ENCODE data around the gene SPATS1. TPM values are rescaled to one million over a fixed set of nuclear protein-coding genes. Genes with fewer than 3 reads are reported as not detected.
"Not testable (repeated sequence)": the region's sequence is repeated elsewhere in the genome, so short reads cannot be mapped to it uniquely, and the experiment has no call there.

SPATS1 gene
- total RNA-seq, 1 donor from 2014 or later: not detected

- DNase-seq (ENCODE audit: low spot score): no peak
- Mint-ChIP-seq H3K4me3 (no peak overlapping the region), H3K9me3 (no peaks in the 10 kb centered on the region), H3K36me3 (ENCODE audit: low read depth) (peaks cover 31% of the 10 kb centered on the region), H3K27ac (no peak overlapping the region), H3K27me3 (ENCODE audit: insufficient read depth) (peaks cover 2% of the 10 kb centered on the region), H3K4me1 (ENCODE audit: low read depth) (no peaks in the 10 kb centered on the region)
- intact Hi-C loops (cut with micrococcal nuclease): loop anchor here (1.0 to 2.0 kb wide), 2 partner anchors 36 to 132 kb away; no protein-coding TSS in a partner anchor
These were observed 37.9 kb upstream of the SPATS1 start for GRCh38 chr6:44304282-44305199.

- H3K36me3 Mint-ChIP-seq (ENCODE audit: low read depth): peaks cover 35% of the 10 kb centered on the region
- H3K27me3 Mint-ChIP-seq (ENCODE audit: insufficient read depth): no peaks in the 10 kb centered on the region
- H3K4me1 Mint-ChIP-seq (ENCODE audit: low read depth): no peaks in the 10 kb centered on the region
- H3K4me3 Mint-ChIP-seq: no peak overlapping the region
- intact Hi-C loops (cut with micrococcal nuclease): loop anchor here (2.0 kb wide), 1 partner anchor 36 kb away; no protein-coding TSS in a partner anchor
- H3K27ac Mint-ChIP-seq: no peak overlapping the region
- H3K9me3 Mint-ChIP-seq: no peaks in the 10 kb centered on the region
- DNase-seq (ENCODE audit: low spot score): no peak
These were observed 37.2 kb upstream of the SPATS1 start for GRCh38 chr6:44305200-44305725.

GRCh38 chr6:44306710-44307109, 35.7 kb upstream of the SPATS1 start:
- H3K27me3 Mint-ChIP-seq (ENCODE audit: insufficient read depth): no peaks in the 10 kb centered on the region
- H3K36me3 Mint-ChIP-seq (ENCODE audit: low read depth): peaks cover 24% of the 10 kb centered on the region
- DNase-seq (ENCODE audit: low spot score): no peak
- no peaks in the 10 kb centered on the region for H3K9me3 Mint-ChIP-seq
- intact Hi-C loops (cut with micrococcal nuclease): no loop called here
- H3K4me1 Mint-ChIP-seq (ENCODE audit: low read depth): peaks cover 4% of the 10 kb centered on the region
- H3K27ac Mint-ChIP-seq: no peak overlapping the region
- H3K4me3 Mint-ChIP-seq: no peak overlapping the region

GRCh38 chr6:44307217-44307616, 35.2 kb upstream of the SPATS1 start:
- Mint-ChIP-seq H3K9me3 (no peaks in the 10 kb centered on the region), H3K27ac (no peak overlapping the region)
- no peak for DNase-seq (ENCODE audit: low spot score)

GRCh38 chr6:44309092-44309491, 33.4 kb upstream of the SPATS1 start:
- no peak overlapping the region for H3K27ac Mint-ChIP-seq
- no peak overlapping the region for H3K4me3 Mint-ChIP-seq
- DNase-seq (ENCODE audit: low spot score): no peak
- no peaks in the 10 kb centered on the region for H3K9me3 Mint-ChIP-seq
- intact Hi-C loops (cut with micrococcal nuclease): no loop called here
- peaks cover 18% of the 10 kb centered on the region for H3K4me1 Mint-ChIP-seq (ENCODE audit: low read depth)
- H3K36me3 Mint-ChIP-seq (ENCODE audit: low read depth): peaks cover 11% of the 10 kb centered on the region
- peaks cover 2% of the 10 kb centered on the region for H3K27me3 Mint-ChIP-seq (ENCODE audit: insufficient read depth)

More at GRCh38 chr6:44307217-44307616, 35.2 kb upstream of the SPATS1 start:
- Mint-ChIP-seq H3K4me3 (no peak overlapping the region), H3K36me3 (ENCODE audit: low read depth) (peaks cover 22% of the 10 kb centered on the region), H3K4me1 (ENCODE audit: low read depth) (peaks cover 9% of the 10 kb centered on the region), H3K27me3 (ENCODE audit: insufficient read depth) (no peaks in the 10 kb centered on the region)
- intact Hi-C loops (cut with micrococcal nuclease): no loop called here

GRCh38 chr6:44309631-44310030, 32.8 kb upstream of the SPATS1 start:
- DNase-seq (ENCODE audit: low spot score): no peak
- Mint-ChIP-seq H3K27me3 (ENCODE audit: insufficient read depth) (peaks cover 2% of the 10 kb centered on the region), H3K9me3 (no peaks in the 10 kb centered on the region), H3K4me3 (no peak overlapping the region), H3K36me3 (ENCODE audit: low read depth) (peaks cover 11% of the 10 kb centered on the region), H3K4me1 (ENCODE audit: low read depth) (peaks cover 18% of the 10 kb centered on the region), H3K27ac (no peak overlapping the region)
- intact Hi-C loops (cut with micrococcal nuclease): no loop called here

- DNase-seq (ENCODE audit: low spot score): no peak
- H3K36me3 Mint-ChIP-seq (ENCODE audit: low read depth): peaks cover 10% of the 10 kb centered on the region
- no peak overlapping the region for H3K4me3 Mint-ChIP-seq
- intact Hi-C loops (cut with micrococcal nuclease): no loop called here
- no peaks in the 10 kb centered on the region for H3K9me3 Mint-ChIP-seq
- peaks cover 2% of the 10 kb centered on the region for H3K27me3 Mint-ChIP-seq (ENCODE audit: insufficient read depth)
- H3K4me1 Mint-ChIP-seq (ENCODE audit: low read depth): peaks cover 18% of the 10 kb centered on the region
- H3K27ac Mint-ChIP-seq: no peak overlapping the region
These were observed 32.2 kb upstream of the SPATS1 start for GRCh38 chr6:44310241-44310640.

- H3K4me3 Mint-ChIP-seq: peak overlapping the region; percentile 99
- no peaks in the 10 kb centered on the region for H3K9me3 Mint-ChIP-seq
- H3K36me3 Mint-ChIP-seq (ENCODE audit: low read depth): peaks cover 10% of the 10 kb centered on the region
- H3K27ac Mint-ChIP-seq: no peak overlapping the region
- H3K4me1 Mint-ChIP-seq (ENCODE audit: low read depth): peaks cover 18% of the 10 kb centered on the region
- intact Hi-C loops (cut with micrococcal nuclease): no loop called here
- peaks cover 5% of the 10 kb centered on the region for H3K27me3 Mint-ChIP-seq (ENCODE audit: insufficient read depth)
- no peak for DNase-seq (ENCODE audit: low spot score)
These were observed 31.1 kb upstream of the SPATS1 start for GRCh38 chr6:44311304-44311703.

- Mint-ChIP-seq H3K9me3 (no peaks in the 10 kb centered on the region), H3K36me3 (ENCODE audit: low read depth) (peaks cover 10% of the 10 kb centered on the region), H3K4me3 (peak overlapping the region; percentile 99), H3K27ac (peak overlapping the region; percentile 31), H3K4me1 (ENCODE audit: low read depth) (peaks cover 18% of the 10 kb centered on the region), H3K27me3 (ENCODE audit: insufficient read depth) (peaks cover 8% of the 10 kb centered on the region)
- DNase-seq (ENCODE audit: low spot score): no peak
- intact Hi-C loops (cut with micrococcal nuclease): loop anchor here (2.0 kb wide), 1 partner anchor 27 kb away; no protein-coding TSS in a partner anchor
These were observed 30.7 kb upstream of the SPATS1 start for GRCh38 chr6:44311767-44312166.

GRCh38 chr6:44312901-44313788, 29.3 kb upstream of the SPATS1 start, which contains the start of gene AARS2:
TSS of gene AARS2 (minus strand) at chr6:44313347. CDS start at chr6:44313323, 24 bp downstream.
- H3K36me3 Mint-ChIP-seq (ENCODE audit: low read depth): peaks cover 8% of the 10 kb centered on the region

GRCh38 chr6:44314657-44315056, 27.8 kb upstream of the SPATS1 start:
- H3K27ac Mint-ChIP-seq; DNase-seq (ENCODE audit: low spot score); intact Hi-C loops (cut with micrococcal nuclease); H3K4me3 Mint-ChIP-seq; H3K9me3 Mint-ChIP-seq; H3K36me3 Mint-ChIP-seq (ENCODE audit: low read depth): not testable (repeated sequence)
- Mint-ChIP-seq H3K27me3 (ENCODE audit: insufficient read depth) (peaks cover 22% of the 10 kb centered on the region), H3K4me1 (ENCODE audit: low read depth) (peaks cover 18% of the 10 kb centered on the region)

More at GRCh38 chr6:44312901-44313788, 29.3 kb upstream of the SPATS1 start, which contains the start of gene AARS2:
- H3K4me1 Mint-ChIP-seq (ENCODE audit: low read depth): peaks cover 18% of the 10 kb centered on the region
- H3K4me3 Mint-ChIP-seq: peak within 1 kb of the TSS; percentile 99
- peak within 1 kb of the TSS; percentile 94 for H3K27ac Mint-ChIP-seq
- no peaks in the 10 kb centered on the region for H3K9me3 Mint-ChIP-seq
- intact Hi-C loops (cut with micrococcal nuclease): loop anchor here (1.0 to 2.0 kb wide), 3 partner anchors 26 to 74 kb away; partner anchors contain the start of gene CDC5L
- peak; percentile 89 for DNase-seq (ENCODE audit: low spot score)
- H3K27me3 Mint-ChIP-seq (ENCODE audit: insufficient read depth): peaks cover 13% of the 10 kb centered on the region

- Mint-ChIP-seq H3K4me1 (ENCODE audit: low read depth) (peaks cover 18% of the 10 kb centered on the region), H3K36me3 (ENCODE audit: low read depth) (no peaks in the 10 kb centered on the region), H3K9me3 (no peaks in the 10 kb centered on the region), H3K27me3 (ENCODE audit: insufficient read depth) (peaks cover 23% of the 10 kb centered on the region), H3K27ac (no peak overlapping the region), H3K4me3 (no peak overlapping the region)
- no peak for DNase-seq (ENCODE audit: low spot score)
- intact Hi-C loops (cut with micrococcal nuclease): no loop called here
These were observed 26.9 kb upstream of the SPATS1 start for GRCh38 chr6:44315516-44315915.

All from activated T-helper 1 cell treated with anti-CD3 and anti-CD28 coated beads, Interleukin-12 subunit alpha, Interleukin-12 subunit beta, Interleukin-2, Interleukin-4 antibody, amounts not matched to agents 30 ng/mL and 10 ng/mL and 1 ng/mL, durations not matched to agents 14 hours and 24 hours and 36 hours (primary cell).